RWPE2 (cell line): ENCODE results near the gene KBTBD12.
"Not testable (repeated sequence)": the region's sequence is repeated elsewhere in the genome, so short reads cannot be mapped to it uniquely, and the experiment has no call there.

Experiments
- ATAC-seq: fragments of 200-7000 bp; cut with Tn5 transposase; 3 replicates; pipeline ENCODE4 v1.9.1; 2021; ENCODE audit warnings: low read depth
- DNase-seq: peaks from one replicate; pipeline ENCODE4 v3.0.0-alpha.2; 2020; ENCODE audit warnings: low spot score
- H3K27ac ChIP-seq: fragments of 450-650 bp; 2 replicates; pipeline ENCODE4 v1.5.1; 2017; ENCODE audit warnings: mild to moderate bottlenecking; ENCODE audit not compliant: poor library complexity, severe bottlenecking
- H3K27me3 ChIP-seq: fragments of 250-450 bp; sonication (Bioruptor Pico); 2 replicates; pipeline ENCODE4 v1.5.1; 2021; ENCODE audit warnings: mild to moderate bottlenecking, moderate library complexity; ENCODE audit not compliant: insufficient read depth, poor library complexity, severe bottlenecking
- H3K36me3 ChIP-seq: fragments of 250-450 bp; sonication (Bioruptor Pico); 2 replicates; pipeline ENCODE4 v1.5.1; 2020; ENCODE audit warnings: low read depth, mild to moderate bottlenecking, moderate library complexity
- H3K4me1 ChIP-seq: fragments of 250-450 bp; sonication (Bioruptor Pico); 2 replicates; pipeline ENCODE4 v1.5.1; 2021; ENCODE audit warnings: mild to moderate bottlenecking, moderate library complexity; ENCODE audit not compliant: insufficient read depth, poor library complexity, severe bottlenecking
- H3K4me3 ChIP-seq: fragments of 250-450 bp; sonication (Bioruptor Pico); 2 replicates; pipeline ENCODE4 v1.5.1; 2021; ENCODE audit warnings: mild to moderate bottlenecking, moderate library complexity; ENCODE audit not compliant: severe bottlenecking
- H3K9me3 ChIP-seq: fragments of 250-450 bp; sonication (Bioruptor Pico); 2 replicates; pipeline ENCODE4 v1.5.1; 2021; ENCODE audit warnings: mild to moderate bottlenecking, moderate library complexity; ENCODE audit not compliant: severe bottlenecking
- CTCF ChIP-seq: fragments of 450-650 bp; IDR thresholded peaks from one replicate; pipeline ENCODE4 v1.5.1; 2017; ENCODE audit warnings: mild to moderate bottlenecking, moderate library complexity; ENCODE audit not compliant: poor library complexity, severe bottlenecking

KBTBD12 gene

GRCh38 chr3:127915115-127915936 is at the start of gene KBTBD12:
Gene KBTBD12 (plus strand): TSS chr3:127915232. CDS start chr3:127923062, 7,830 bp downstream.
- H3K27me3 ChIP-seq: no peaks in the 10 kb centered on the region
- no peak within 1 kb of the TSS for H3K27ac ChIP-seq
- no peaks in the 10 kb centered on the region for H3K9me3 ChIP-seq
- no peaks in the 10 kb centered on the region for H3K4me1 ChIP-seq
- ATAC-seq (no peak), DNase-seq (no peak)
- no peak for TF ChIP-seq CTCF
- H3K36me3 ChIP-seq: no peaks in the 10 kb centered on the region
- peak within 1 kb of the TSS; percentile 19 for H3K4me3 ChIP-seq

- Histone ChIP-seq H3K4me1 (no peaks in the 10 kb centered on the region), H3K27me3 (no peaks in the 10 kb centered on the region), H3K9me3 (no peaks in the 10 kb centered on the region), H3K36me3 (no peaks in the 10 kb centered on the region), H3K4me3 (no peak overlapping the region), H3K27ac (no peak overlapping the region)
- peak; percentile 80 for ATAC-seq
- no peak for TF ChIP-seq CTCF
- no peak for DNase-seq
These were observed 49.1 kb upstream of the KBTBD12 start for GRCh38 chr3:127865941-127866340.

- TF ChIP-seq CTCF: no peak
- H3K27ac ChIP-seq: no peak overlapping the region
- no peaks in the 10 kb centered on the region for H3K4me1 ChIP-seq
- H3K27me3 ChIP-seq: no peaks in the 10 kb centered on the region
- DNase-seq (no peak), ATAC-seq (no peak)
- H3K4me3 ChIP-seq: no peak overlapping the region
- H3K9me3 ChIP-seq: no peaks in the 10 kb centered on the region
- no peaks in the 10 kb centered on the region for H3K36me3 ChIP-seq
These were observed 47.6 kb upstream of the KBTBD12 start for GRCh38 chr3:127867412-127867811.

- TF ChIP-seq CTCF: no peak
- Histone ChIP-seq H3K27ac (no peak overlapping the region), H3K4me1 (no peaks in the 10 kb centered on the region), H3K27me3 (no peaks in the 10 kb centered on the region), H3K9me3 (no peaks in the 10 kb centered on the region), H3K4me3 (no peak overlapping the region), H3K36me3 (no peaks in the 10 kb centered on the region)
- no peak for ATAC-seq
- no peak for DNase-seq
These were observed 47.0 kb upstream of the KBTBD12 start for GRCh38 chr3:127867986-127868385.

- Histone ChIP-seq H3K36me3 (no peaks in the 10 kb centered on the region), H3K9me3 (no peaks in the 10 kb centered on the region), H3K27ac (no peak overlapping the region), H3K27me3 (no peaks in the 10 kb centered on the region), H3K4me1 (no peaks in the 10 kb centered on the region), H3K4me3 (no peak overlapping the region)
- no peak for TF ChIP-seq CTCF
- DNase-seq (no peak), ATAC-seq (no peak)
These were observed 44.9 kb upstream of the KBTBD12 start for GRCh38 chr3:127870156-127870555.

GRCh38 chr3:127874097-127874496 is 40.9 kb upstream of the KBTBD12 start:
- ATAC-seq: peak; percentile 45; the same call in 1 of the 3 replicates
- H3K4me3 ChIP-seq, H3K4me1 ChIP-seq, H3K9me3 ChIP-seq, H3K36me3 ChIP-seq, H3K27ac ChIP-seq, DNase-seq, H3K27me3 ChIP-seq: not testable (repeated sequence)
